Activated naive CD4-positive, alpha-beta T cell (primary cell): Measurements from ENCODE around the gene VWA3A.
"Not testable (repeated sequence)": the region's sequence is repeated elsewhere in the genome, so short reads cannot be mapped to it uniquely, and the experiment has no call there.

Experiments used
- DNase-seq, 4 experiments: peaks; one replicate each; lab custom pipeline; 2025; lab: John Stamatoyannopoulos, UW

VWA3A gene, protein sequence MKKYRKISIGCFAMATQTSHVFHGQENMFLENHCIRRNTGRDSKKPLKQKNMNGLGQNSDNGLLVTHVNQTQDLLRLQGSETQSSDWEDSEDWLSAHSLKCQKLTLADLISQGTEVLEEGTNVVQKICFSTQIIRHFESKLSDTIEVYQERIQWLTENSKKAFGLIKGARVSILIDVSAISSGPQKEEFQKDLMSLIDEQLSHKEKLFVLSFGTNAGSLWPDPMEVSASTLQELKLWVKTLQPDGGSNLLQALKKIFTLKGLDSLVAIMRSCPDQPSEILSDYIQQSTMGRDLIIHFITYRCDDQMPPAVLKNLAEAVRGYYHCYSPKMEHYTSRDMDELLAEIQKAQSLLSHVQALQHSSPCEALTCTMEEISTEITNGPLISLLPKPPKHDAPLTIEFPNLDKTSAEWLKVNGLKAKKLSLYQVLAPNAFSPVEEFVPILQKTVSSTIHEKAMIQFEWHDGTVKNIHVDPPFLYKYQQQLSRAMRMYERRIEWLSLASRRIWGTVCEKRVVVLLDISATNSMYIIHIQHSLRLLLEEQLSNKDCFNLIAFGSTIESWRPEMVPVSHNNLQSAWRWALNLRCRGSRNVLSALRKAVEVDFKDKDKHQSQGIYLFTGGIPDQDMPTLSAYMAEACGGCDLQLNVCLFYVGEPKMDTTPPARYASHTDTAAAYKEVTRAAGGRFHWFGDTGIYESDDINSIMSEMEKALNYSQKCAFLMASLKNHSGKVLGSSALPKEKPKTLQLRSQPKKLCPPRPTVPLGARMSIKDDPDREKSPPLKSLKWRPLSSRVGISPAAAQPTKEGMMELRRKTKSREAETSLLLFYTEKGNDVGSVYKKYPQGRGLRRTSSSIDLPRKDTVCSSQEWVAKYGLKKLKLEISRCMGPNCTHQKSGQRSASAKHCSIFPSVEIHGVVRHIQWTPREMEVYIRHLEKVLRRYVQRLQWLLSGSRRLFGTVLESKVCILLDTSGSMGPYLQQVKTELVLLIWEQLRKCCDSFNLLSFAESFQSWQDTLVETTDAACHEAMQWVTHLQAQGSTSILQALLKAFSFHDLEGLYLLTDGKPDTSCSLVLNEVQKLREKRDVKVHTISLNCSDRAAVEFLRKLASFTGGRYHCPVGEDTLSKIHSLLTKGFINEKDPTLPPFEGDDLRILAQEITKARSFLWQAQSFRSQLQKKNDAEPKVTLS

DNA sequence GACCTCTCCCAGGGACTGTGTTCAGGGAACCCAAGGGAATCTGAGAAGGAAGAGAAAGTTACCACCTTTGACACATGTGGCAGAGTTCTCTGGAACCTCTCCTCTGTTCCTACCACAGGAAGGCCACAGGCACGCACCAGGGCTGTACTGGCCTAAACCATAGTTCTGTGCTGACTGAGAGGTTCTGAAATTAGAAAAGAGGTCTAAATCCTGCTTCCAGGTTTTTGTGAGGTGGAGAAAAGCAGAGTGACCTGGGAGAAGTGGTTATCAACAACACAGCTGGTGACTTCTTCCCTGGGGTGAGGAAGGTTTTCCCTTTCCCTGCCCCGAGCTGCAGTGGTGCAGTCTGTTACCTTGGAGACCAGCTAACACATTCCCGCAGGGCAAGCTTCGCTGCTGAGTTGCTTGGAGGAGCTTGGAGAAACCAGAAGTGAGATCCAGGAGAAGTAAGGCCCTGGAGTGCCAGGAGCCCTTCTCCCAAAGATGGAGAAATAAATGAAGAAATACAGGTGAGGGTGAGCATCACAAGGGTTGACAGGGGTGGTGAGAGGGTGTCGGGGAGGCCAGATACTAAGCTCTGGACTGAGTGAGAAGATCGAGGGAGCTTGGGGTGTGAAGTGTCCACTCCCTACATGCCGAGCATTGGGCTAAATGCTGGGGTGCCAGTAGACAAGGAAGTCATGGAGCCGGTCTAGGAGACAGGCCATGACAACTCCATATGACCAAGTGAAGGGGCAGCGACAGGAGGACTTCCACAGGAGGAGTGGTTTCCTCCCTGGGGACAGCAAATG lies at the start of gene VWA3A:
TSS of gene VWA3A (plus strand) at position 399 of the 791 bp plus-strand sequence. CDS start at position 496, 97 bp downstream.
- DNase-seq: no peak

DNA sequence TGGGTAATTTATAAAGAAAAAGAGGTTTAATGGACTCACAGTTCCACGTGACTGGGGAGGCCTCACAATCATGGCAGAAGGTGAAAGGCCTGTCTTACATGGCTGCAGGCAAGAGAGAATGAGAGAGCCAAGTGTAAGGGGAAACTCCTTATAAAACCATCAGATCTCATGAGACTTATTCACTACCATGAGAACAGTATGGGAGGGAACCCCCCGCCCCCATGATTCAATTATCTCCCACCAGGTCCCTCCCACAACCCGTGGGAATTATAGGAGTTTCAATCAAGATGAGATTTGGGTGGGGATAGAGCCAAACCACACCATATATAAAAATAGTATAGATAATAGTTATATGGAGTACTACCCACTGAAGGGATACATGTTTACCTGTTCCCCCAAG lies 48.5 kb upstream of the VWA3A start:
- DNase-seq: not testable (repeated sequence)

DNA sequence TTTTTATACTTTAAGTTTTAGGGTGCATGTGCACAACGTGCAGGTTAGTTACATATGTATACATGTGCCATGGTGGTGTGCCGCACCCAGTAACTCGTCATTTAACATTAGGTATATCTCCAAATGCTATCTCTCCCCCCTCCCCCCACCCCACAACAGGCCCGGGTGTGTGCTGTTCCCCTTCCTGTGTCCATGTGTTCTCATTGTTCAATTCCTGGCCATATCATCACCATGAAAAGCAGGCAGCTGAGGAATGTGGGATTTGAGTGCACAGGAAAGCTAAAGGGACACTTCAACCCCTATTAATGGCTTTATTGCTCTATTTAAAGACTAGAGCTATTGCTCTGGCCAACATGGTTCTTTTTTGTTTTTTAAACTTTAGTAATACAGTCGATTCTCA lies 46.5 kb upstream of the VWA3A start:
- DNase-seq: not testable (repeated sequence)

DNA sequence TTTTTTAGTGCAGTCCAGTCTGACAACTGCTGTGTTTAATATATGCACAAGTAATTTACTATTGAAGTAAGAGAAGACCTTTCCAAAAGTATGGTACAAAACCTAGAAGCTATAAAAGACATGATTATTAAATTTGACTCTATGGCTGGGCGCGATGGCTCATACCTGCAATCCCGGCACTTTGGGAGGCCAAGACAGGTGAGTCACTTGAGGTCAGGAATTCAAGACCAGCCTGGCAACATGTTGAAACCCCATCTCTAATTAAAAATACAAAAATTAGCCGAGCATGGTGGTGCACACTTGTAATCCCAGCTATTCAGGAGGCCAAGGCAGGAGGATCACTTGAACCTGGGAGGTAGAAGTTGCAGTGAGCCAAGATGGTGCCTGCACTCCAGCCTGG lies 41.4 kb upstream of the VWA3A start:
- no peak for DNase-seq

DNA sequence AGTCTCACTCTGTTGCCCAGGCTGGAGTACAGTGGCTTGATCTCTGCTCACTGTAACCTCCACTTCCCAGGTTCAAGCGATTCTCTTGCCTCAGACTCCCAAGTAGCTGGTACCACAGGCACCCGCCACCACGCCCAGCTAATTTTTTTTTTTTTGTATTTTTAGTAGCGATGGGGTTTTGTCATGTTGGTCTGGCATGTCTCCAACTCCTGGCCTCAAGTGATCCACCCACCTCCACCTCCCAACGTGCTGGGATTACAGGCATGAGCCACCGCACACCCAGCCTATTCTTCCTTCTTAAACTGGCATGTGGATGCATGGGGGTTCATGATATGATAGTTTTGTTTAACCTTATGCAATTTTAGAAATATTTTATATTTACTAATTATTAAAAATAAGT lies 39.4 kb upstream of the VWA3A start:
- DNase-seq: no peak

DNA sequence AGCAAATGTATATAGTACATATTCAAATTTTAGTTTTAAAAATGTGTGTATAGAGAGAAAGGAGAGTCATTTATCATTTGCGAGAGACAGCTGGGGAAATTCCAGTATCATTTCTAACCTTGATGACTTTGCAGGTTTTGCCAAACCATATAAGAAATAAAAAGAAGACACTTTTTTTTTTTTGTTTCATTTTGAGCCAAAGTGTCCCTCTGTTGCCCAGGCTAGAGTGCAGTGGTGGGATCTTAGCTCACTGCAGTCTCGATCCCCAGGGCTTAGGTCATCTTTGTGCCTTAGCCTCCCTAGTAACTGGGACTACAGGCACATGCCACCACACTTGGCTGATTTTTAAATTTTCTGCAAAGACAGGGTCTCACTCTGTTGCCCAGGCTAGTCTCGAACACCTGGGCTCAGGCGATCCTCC lies 38.4 kb upstream of the VWA3A start:
- no peak for DNase-seq

DNA sequence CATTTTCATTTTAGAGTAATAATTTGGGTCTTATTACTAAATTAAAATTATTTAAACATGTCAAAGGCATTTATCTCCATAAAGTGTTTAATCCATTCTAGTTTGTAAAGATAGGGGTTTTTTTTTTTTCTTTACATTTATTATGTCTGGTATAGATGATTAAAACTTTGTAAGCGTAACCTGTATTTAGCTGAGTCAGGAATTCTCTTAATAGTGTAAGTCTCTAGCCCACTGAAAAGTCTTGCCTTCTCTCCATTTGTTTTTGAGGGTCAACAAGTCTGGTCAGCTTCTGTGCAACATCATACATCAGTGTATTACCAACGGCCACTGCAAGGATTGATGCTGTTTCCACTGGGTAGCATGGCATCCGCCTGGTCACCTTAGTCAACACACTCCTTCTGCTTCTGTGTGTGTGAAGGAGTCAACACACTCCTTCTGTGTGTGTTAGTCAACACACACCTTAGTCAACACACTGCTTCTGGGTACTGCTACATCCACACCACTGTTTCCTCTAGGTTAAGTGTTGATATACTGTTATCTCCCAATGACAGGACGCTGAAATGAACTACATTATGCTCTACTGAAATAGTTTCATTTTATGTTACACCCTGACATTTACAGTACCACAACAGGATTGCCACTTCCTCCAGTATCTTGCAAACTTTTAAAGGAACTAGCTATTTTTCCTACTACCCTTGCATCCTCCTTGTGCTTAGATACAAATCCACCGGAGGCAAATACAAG lies 37.3 kb upstream of the VWA3A start:
- DNase-seq: no peak

DNA sequence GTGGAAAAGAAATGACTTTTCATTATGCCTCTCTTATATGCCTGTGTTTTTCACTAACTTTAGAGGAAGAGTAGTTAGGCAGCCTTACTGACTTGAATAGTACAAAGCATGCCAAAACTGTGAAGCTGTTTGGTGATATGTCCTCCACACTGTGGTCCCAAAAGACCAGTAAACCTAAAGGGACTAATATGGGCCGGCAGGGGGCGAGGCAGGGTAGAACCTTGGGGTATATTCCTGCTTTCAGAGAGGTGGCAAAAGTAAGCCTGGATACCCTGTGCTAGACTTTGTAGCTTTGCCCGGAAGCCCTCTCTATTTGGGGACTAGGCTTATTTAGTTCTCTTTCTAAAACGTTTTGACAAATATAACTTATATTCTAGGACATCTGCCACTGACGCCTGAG lies 36.5 kb upstream of the VWA3A start:
- DNase-seq: no peak

DNA sequence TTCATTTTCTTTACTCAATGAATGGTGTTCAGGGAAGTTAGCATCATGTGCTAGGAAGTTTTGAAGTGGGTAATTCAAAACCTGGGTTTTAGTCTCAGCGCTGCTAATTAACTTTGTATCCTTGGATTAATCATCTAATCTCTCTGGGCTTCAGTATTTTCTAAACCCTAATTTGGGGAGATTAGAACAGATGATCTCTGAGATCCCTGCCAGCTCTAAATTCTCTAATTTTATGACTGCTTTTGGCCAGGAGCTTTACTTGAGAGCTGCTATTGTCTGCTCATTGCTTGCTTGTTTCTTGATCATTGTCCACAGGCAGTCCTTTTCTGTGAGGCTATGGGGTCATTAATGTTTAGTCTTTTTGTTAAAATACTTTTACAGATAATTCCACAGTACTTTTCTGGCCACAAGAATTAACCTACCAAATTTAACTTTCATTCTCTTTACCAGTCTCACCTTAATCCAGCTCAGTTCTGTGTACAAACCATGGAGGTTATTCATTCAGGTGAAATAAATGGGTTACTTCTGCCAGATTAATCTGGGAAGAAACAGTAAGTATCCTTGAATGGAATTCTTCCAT lies 28.4 kb upstream of the VWA3A start:
- DNase-seq: no peak

DNA sequence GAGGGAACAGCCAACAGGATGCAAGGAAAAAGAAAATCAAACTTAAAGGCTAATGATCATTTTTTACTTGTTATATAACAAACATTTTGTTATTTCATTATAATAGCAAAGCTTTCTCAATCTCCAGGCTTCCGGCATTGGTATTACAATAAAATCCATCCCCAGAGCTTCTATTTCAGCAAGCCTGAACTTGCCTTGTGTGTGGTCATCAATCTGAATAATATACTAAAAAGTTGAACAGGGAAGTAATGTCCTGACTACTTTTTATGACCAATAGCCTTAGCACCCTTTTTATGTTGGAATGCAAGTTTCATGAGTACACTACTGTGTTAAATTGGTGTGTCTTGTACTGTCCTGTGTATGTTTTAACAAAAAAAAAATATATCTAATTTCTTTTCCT lies 27.1 kb upstream of the VWA3A start:
- no peak for DNase-seq

DNA sequence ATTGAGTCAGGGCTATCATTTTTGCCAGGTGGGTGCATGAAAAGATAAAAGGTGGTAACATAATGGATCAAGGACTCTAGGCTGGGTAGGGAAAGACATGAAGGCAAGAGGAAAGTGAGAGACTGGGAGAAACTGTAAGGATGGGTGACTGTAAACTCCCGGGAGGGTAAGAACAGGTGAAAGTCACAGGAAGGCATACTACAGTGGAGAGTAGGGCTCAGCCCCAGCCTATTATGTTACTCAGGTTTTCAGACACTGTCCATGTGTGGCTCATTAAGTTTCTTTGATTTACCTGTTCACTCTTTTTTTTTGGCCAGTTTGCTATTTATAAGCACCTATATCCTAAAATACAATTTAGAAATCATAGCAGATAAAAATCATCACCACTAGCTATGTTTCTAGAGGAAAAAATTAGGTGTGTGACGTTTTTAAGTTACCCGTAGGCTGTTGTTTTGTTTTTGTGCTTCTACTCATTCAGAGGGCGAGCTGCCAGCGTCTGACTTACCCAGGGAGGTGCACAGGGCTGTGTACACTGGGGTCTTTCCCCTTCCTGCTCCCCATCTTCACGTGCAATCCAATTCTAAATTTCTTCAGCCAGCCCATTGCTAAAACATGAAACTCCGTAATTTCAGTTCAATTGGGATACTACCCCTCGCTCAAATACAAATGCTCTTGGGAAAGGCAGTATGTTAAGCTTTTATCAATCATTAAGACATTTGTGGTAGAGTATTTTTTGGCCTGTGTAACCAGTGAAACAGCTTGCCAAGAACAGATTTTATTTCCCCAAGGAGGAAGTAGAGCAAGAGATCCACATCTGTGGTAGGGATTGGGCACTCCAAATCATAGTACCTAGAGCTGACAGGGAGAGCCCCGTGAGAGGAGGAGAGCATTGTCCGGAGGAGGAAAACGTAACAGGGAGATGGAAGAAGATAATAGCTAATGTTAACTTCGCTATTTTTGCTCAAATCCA lies 21.7 kb upstream of the VWA3A start:
- no peak for DNase-seq

DNA sequence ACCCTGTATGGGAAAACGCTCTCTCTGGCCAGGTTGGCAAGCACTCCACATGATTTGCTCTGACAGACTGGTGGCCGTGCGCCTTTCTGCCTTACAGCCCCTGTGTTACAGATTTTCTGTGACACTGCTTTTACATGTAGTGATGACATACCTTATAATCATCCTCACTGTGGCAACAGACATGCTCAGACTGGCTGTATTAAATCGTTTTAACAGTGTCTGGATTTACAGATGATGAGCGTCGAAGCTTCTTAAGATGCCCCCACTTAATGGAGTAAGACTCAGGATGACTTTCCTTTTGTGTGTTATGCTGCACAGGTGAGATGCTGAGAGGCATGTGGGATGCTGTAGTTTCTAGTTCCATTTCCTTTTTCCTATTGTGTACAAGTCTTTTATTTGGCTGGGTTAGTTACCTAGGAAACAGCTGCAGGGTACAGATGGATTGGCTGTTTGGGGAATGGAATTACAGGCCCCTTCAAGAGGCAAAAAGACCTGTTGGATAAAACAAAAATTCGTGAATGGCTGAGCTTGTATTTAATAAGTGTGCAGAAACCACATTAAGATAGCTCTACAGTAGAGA lies 20.9 kb upstream of the VWA3A start:
- no peak for DNase-seq

DNA sequence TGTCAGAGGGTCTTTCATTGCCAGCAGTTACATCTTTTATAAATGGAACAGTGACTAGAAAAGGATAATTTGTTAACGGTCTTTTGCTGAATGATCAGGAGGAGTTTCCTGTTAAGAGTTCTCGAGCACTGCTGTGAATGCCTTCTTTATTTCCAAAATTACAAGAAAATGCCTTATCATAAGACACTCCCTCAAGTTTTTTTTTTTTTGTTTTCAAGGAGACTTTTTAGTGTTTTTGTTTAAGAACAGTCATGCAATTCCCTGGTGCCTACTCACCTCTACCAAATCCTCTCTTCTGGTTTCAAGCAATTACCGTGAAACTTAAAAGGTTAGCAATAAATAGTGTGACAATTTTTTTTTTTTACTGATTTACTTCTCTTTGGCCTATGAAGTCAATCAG lies 19.0 kb upstream of the VWA3A start:
- no peak for DNase-seq

DNA sequence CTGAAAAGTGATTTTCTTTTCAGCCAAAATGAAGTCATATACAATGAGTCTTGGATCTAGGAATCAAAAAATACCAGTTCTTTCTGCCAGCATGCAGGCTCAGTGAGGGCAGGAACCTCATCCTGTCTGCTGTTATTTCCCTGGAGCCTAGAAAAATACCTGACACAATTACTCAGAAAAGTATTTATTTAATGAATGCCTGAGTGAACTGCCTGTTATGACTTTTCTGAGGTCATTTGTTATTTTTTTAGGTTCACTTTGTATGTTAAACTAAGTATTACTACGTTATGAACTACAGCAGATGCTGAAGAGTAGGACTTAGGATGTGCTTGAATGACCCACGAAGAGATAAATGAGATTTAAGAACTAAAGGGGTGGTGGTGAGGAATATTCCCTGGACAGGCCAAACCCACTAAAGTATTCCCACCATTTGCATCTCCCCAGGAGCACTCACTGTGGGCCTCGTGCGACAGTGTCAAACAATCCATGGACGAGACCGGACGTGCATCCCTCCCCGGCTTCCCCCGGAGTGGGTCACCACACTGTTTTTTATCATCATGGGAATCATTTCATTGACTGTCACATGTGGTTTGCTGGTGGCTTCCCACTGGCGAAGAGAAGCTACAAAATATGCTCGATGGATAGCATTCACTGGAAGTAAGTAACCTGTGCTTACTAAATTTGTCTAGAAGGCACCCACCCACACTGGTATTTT lies 17.1 kb upstream of the VWA3A start:
- no peak for DNase-seq

DNA sequence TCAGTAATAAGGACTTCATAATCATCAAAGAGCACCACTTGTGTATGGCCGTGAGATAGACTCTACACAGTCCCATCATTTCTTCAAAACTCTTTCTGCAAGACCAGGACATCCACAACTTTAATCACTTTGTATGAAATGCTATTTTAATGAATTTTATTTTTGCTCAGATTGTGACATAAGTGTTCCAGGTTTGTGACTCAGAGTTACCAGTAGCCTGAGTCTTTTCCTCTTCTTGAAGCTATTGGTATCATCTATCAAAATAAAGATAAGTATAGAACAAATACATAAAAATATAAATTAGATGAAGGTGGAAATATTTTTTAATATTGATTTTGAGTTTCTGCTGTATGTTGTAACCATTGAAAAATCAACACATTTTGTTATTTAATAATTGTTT lies 16.6 kb upstream of the VWA3A start:
- DNase-seq: no peak

DNA sequence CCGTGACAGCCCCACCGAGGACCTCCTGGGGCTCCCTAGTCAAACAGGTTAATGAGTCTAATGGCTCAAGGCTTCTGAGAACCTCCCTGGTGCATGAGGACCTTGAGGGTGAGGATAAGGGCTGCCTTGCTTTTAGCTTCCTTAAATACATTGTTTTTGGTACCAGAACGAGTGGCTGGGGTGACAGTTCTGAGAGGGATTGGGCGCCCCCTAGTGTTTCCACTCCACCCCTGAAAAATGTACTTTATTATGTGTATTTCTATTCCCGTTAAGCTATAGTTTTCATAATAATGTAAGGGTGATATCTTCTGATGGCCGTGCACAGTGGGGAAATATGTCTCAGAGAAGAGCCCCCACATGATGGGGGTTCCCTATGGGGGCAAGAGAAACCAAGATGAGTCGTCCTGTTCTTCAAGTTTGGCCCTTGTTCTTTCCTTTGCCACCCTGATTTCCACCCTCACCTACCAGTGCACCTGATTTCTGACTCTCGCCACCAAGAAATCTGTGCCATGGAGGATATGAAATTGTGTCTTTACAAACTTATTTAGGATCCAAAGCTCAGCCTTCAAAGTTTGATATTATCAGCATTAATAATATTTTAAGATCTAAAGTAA lies 14.5 kb upstream of the VWA3A start:
- peak; percentile 28 to 68 (median 54) for DNase-seq

DNA sequence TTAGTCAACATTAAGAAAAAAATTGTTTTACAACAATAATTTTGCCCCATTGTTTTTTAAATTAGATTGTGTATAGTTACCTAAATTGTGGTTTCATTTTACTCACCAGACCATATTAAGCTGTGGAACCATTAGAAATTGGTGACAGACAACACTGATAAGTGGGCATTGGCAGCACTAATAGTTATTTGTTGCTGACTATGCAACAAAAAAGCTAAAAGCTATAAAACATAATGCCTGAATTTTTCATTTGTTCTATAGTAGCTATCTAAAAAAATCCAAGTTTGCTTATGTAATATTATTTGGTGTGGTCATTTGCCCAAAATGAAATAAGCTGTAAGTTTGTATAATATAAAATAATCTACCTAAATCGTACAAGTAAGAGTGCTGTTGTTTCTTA lies 13.7 kb upstream of the VWA3A start:
- no peak for DNase-seq

DNA sequence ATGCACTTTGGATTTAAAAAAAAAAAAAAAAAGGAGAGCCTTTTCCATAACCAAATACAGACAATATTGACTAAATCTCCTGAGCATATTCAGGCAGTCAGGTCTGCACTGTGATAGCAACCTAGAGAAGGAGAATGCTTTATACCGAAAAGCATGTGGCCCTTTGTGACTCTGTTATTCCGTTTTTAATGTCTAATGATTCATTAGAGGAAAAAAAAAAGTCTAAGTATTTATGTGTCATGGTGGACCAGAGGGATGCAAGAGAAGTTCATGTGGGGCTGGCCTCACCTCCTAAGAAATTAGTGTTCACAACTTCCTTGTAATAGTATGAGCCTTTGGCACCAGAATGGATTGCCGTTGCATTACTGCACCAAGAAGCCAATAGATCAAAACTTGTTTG lies 11.3 kb upstream of the VWA3A start:
- no peak for DNase-seq
